Neural crest cell (in vitro differentiated cells): ENCODE results near the gene CPNE5. TPM values are rescaled to one million over a fixed set of nuclear protein-coding genes. Genes with fewer than 3 reads are reported as not detected.

Source experiments
- DNase-seq: peaks from one replicate; pipeline ENCODE4 v3.0.0; 2021; ENCODE audit warnings: low read depth, mixed read lengths, low spot score
- H3K27ac Mint-ChIP-seq: one replicate; pipeline ENCODE4 v1.8.0; 2021; ENCODE audit warnings: mild to moderate bottlenecking, mixed read lengths; ENCODE audit not compliant: unreplicated experiment
- H3K27me3 Mint-ChIP-seq: 2 replicates; pipeline ENCODE4 v1.8.0; 2021; ENCODE audit warnings: low read depth, mild to moderate bottlenecking, mixed read lengths
- H3K36me3 Mint-ChIP-seq: 2 replicates; pipeline ENCODE4 v1.8.0; 2021; ENCODE audit warnings: low read depth, mild to moderate bottlenecking, mixed read lengths
- H3K4me1 Mint-ChIP-seq: 2 replicates; pipeline ENCODE4 v1.8.0; 2021; ENCODE audit warnings: mixed read lengths
- H3K4me3 Mint-ChIP-seq: one replicate; pipeline ENCODE4 v1.8.0; 2021; ENCODE audit warnings: mild to moderate bottlenecking, mixed read lengths
- H3K9me3 Mint-ChIP-seq: 2 replicates; pipeline ENCODE4 v1.8.0; 2021; ENCODE audit warnings: mixed read lengths
- CTCF ChIP-seq: fragments of 200-600 bp; sonication (generic); conservative IDR thresholded peaks from 2 replicates; pipeline ENCODE4 v1.5.0; 2021; ENCODE audit warnings: antibody characterized with exemption, mild to moderate bottlenecking
- total RNA-seq: library from RNA; stranded (reverse); gene quantifications from 2 replicates; pipeline ENCODE4 v1.2.1, GENCODE V29; 2021

CPNE5 gene
- total RNA-seq, 1 donor from 2014 or later = 0.54 TPM

- Mint-ChIP-seq H3K27ac (no peak overlapping the region), H3K4me3 (no peak overlapping the region), H3K4me1 (peaks cover 12% of the 10 kb centered on the region), H3K36me3 (no peaks in the 10 kb centered on the region), H3K27me3 (peaks cover 2% of the 10 kb centered on the region), H3K9me3 (peaks cover 3% of the 10 kb centered on the region)
- TF ChIP-seq CTCF = no peak
- no peak for DNase-seq
These were observed 95.5 kb downstream of the CPNE5 start for GRCh38 chr6:36743538-36744303.

GRCh38 chr6:36743032-36743431, 96.2 kb downstream of the CPNE5 start:
- DNase-seq = no peak
- no peak for TF ChIP-seq CTCF
- Mint-ChIP-seq H3K9me3 (no peaks in the 10 kb centered on the region), H3K4me1 (peaks cover 12% of the 10 kb centered on the region), H3K27me3 (peaks cover 2% of the 10 kb centered on the region), H3K4me3 (no peak overlapping the region), H3K36me3 (no peaks in the 10 kb centered on the region), H3K27ac (no peak overlapping the region)

- no peak overlapping the region for H3K4me3 Mint-ChIP-seq
- no peak for TF ChIP-seq CTCF
- DNase-seq = no peak
These were observed 97.1 kb downstream of the CPNE5 start for GRCh38 chr6:36742146-36742545.

GRCh38 chr6:36740818-36741179, 98.4 kb downstream of the CPNE5 start:
- H3K9me3 Mint-ChIP-seq = no peaks in the 10 kb centered on the region
- no peaks in the 10 kb centered on the region for H3K36me3 Mint-ChIP-seq
- no peak overlapping the region for H3K27ac Mint-ChIP-seq
- no peaks in the 10 kb centered on the region for H3K27me3 Mint-ChIP-seq
- no peak overlapping the region for H3K4me3 Mint-ChIP-seq
- H3K4me1 Mint-ChIP-seq = peaks cover 12% of the 10 kb centered on the region
- TF ChIP-seq CTCF = no peak
- no peak for DNase-seq

More at GRCh38 chr6:36742146-36742545, 97.1 kb downstream of the CPNE5 start:
- Mint-ChIP-seq H3K9me3 (no peaks in the 10 kb centered on the region), H3K4me1 (peaks cover 12% of the 10 kb centered on the region), H3K27me3 (peaks cover 2% of the 10 kb centered on the region), H3K36me3 (no peaks in the 10 kb centered on the region), H3K27ac (no peak overlapping the region)

GRCh38 chr6:36739947-36740817, 99.1 kb downstream of the CPNE5 start:
- DNase-seq = no peak
- Mint-ChIP-seq H3K4me1 (peaks cover 12% of the 10 kb centered on the region), H3K27ac (no peak overlapping the region), H3K27me3 (no peaks in the 10 kb centered on the region), H3K36me3 (no peaks in the 10 kb centered on the region), H3K4me3 (no peak overlapping the region), H3K9me3 (no peaks in the 10 kb centered on the region)
- no peak for TF ChIP-seq CTCF
